CD14-positive monocyte (primary cell): Measurements from ENCODE around the gene ZNF83. TPM values are rescaled to one million over a fixed set of nuclear protein-coding genes. Genes with fewer than 3 reads are reported as not detected.

ENCODE experiments used
- DNase-seq, 3 donors: peaks; one replicate each; pipeline ENCODE4 v3.0.0-alpha.2; 2011 to 2022
- H2AFZ ChIP-seq: 2 replicates; pipeline ENCODE4 v1.6.0; 2012; ENCODE audit warnings: mild to moderate bottlenecking, low read depth, low read length, inconsistent platforms; ENCODE audit not compliant: insufficient read depth, poor library complexity, severe bottlenecking
- H3K27ac ChIP-seq, 2 donors: 1 replicate in 1 of 2; 2 replicates in 1 of 2; pipeline ENCODE4 v1.5.1; 2012 to 2013; ENCODE audit warnings: low read length in 2 of 2, control low read depth in 1 of 2, inconsistent platforms in 1 of 2, low read depth in 1 of 2, mild to moderate bottlenecking in 1 of 2
- H3K27me3 ChIP-seq, 2 donors: one replicate each; pipeline versions ENCODE4 v1.6.0 to v1.6.1; 2011 to 2013; ENCODE audit warnings: low read length in 2 of 2; ENCODE audit not compliant: control insufficient read depth in 2 of 2, insufficient read depth in 2 of 2
- H3K36me3 ChIP-seq, 2 donors: replicated peaks in 1 of 2; 1 replicate in 1 of 2; 2 replicates in 1 of 2; pipeline versions ENCODE4 v1.5.1 to v1.6.1; 2012 to 2013; ENCODE audit warnings: low read length in 2 of 2, control low read depth in 1 of 2, inconsistent platforms in 1 of 2, mild to moderate bottlenecking in 1 of 2; ENCODE audit not compliant: insufficient read depth in 2 of 2, control insufficient read depth in 1 of 2
- H3K4me1 ChIP-seq, 2 donors: 1 replicate in 1 of 2; 2 replicates in 1 of 2; pipeline versions ENCODE4 v1.5.1 to v1.6.1; 2012 to 2013; ENCODE audit warnings: low read length in 2 of 2, control low read depth in 1 of 2, inconsistent platforms in 1 of 2, mild to moderate bottlenecking in 1 of 2, moderate library complexity in 1 of 2; ENCODE audit not compliant: insufficient read depth in 2 of 2, control insufficient read depth in 1 of 2
- H3K4me2 ChIP-seq: replicated peaks from 2 replicates; pipeline ENCODE3; 2012; ENCODE audit warnings: low read length, moderate library complexity, mild to moderate bottlenecking; ENCODE audit not compliant: poor library complexity, severe bottlenecking; ENCODE audit errors: extremely low read depth
- H3K4me3 ChIP-seq, 3 experiments: fragments of 200-600 bp in 1 of 3; sonication (generic) in 1 of 3; replicated peaks in 1 of 3; 1 replicate in 2 of 3; 2 replicates in 1 of 3; pipeline ENCODE4 v1.5.1; 2011 to 2013; ENCODE audit warnings: low read length in 3 of 3, mild to moderate bottlenecking in 3 of 3, control low read depth in 2 of 3, low read depth in 2 of 3, inconsistent platforms in 1 of 3, moderate library complexity in 1 of 3
- H3K79me2 ChIP-seq: 2 replicates; pipeline ENCODE4 v1.6.0; 2012; ENCODE audit warnings: mild to moderate bottlenecking, control low read depth, inconsistent platforms, low read length, moderate library complexity; ENCODE audit not compliant: insufficient read depth
- H3K9ac ChIP-seq: 2 replicates; pipeline ENCODE4 v1.6.0; 2017; ENCODE audit warnings: low read length, mild to moderate bottlenecking; ENCODE audit not compliant: insufficient read depth, poor library complexity, severe bottlenecking
- H3K9me3 ChIP-seq, 2 donors: replicated peaks in 1 of 2; 1 replicate in 1 of 2; 2 replicates in 1 of 2; pipeline versions ENCODE4 v1.5.1 to v1.6.1; 2012 to 2013; ENCODE audit warnings: low read length in 2 of 2, control low read depth in 1 of 2; ENCODE audit not compliant: control insufficient read depth in 1 of 2, insufficient read depth in 1 of 2
- H4K20me1 ChIP-seq: 2 replicates; pipeline ENCODE4 v1.6.0; 2012; ENCODE audit warnings: mild to moderate bottlenecking, low read length, control low read depth, moderate library complexity; ENCODE audit not compliant: insufficient read depth
- H3K27ac Mint-ChIP-seq, 7 donors: one replicate each; pipeline ENCODE4 v1.8.0; 2020; ENCODE audit warnings: mild to moderate bottlenecking in 7 of 7, mixed read lengths in 7 of 7, moderate library complexity in 6 of 7, inconsistent platforms in 2 of 7
- H3K27me3 Mint-ChIP-seq, 3 donors: one replicate each; pipeline ENCODE4 v1.8.0; 2021 to 2022; ENCODE audit warnings: low read depth in 3 of 3, mild to moderate bottlenecking in 3 of 3, mixed read lengths in 3 of 3, moderate library complexity in 3 of 3, inconsistent platforms in 1 of 3
- H3K36me3 Mint-ChIP-seq, 2 donors: one replicate each; pipeline ENCODE4 v1.8.0; 2020; ENCODE audit warnings: mixed read lengths in 2 of 2, inconsistent platforms in 1 of 2, mild to moderate bottlenecking in 1 of 2
- H3K4me1 Mint-ChIP-seq: one replicate; pipeline ENCODE4 v1.8.0; 2020; ENCODE audit warnings: mild to moderate bottlenecking, mixed read lengths
- H3K4me3 Mint-ChIP-seq, 2 donors: one replicate each; pipeline ENCODE4 v1.8.0; 2020; ENCODE audit warnings: mild to moderate bottlenecking in 2 of 2, mixed read lengths in 2 of 2, moderate library complexity in 1 of 2
- H3K9me3 Mint-ChIP-seq, 7 donors: one replicate each; pipeline ENCODE4 v1.8.0; 2020 to 2022; ENCODE audit warnings: mixed read lengths in 7 of 7, mild to moderate bottlenecking in 6 of 7, moderate library complexity in 6 of 7, inconsistent platforms in 2 of 7
- whole genome bisulfite sequencing: methylation state at CpG from one replicate; pipeline ENCODE4 v1.1.5; 2013; ENCODE audit warnings: missing lambda C conversion rate; ENCODE audit not compliant: insufficient coverage; 5-methylcytosine and 5-hydroxymethylcytosine counted together
- intact Hi-C, 2 donors: fragments of 100-400 bp; cut with micrococcal nuclease; formaldehyde crosslinking; loops; one replicate each; pipeline versions ENCODE4 v1.15.0 to v1.15.1; 2023
- polyA plus RNA-seq, 3 donors: library from polyadenylated mRNA; depleted of rRNA in 1 of 3; unstranded in 2 of 3; stranded (reverse) in 1 of 3; fragments of 300-500 nt in 2 of 3; fragments of >200 nt in 1 of 3; fragmentation: Illumina TruSeq in 2 of 3; gene quantifications; 1 replicate in 2 of 3; 2 replicates in 1 of 3; pipeline ENCODE4 v1.2.3, GENCODE V29; 2012 to 2021
- TF ChIP-seq, protein P1 (sequence below): fragments of 200-600 bp; IDR thresholded peaks from one replicate; pipeline ENCODE4 v1.8.0; 2022; ENCODE audit warnings: antibody characterized with exemption, mild to moderate bottlenecking

ZNF83 gene
- polyA plus RNA-seq, 3 donors: 2.4 to 47.1 (median 7.2) TPM

DNA sequence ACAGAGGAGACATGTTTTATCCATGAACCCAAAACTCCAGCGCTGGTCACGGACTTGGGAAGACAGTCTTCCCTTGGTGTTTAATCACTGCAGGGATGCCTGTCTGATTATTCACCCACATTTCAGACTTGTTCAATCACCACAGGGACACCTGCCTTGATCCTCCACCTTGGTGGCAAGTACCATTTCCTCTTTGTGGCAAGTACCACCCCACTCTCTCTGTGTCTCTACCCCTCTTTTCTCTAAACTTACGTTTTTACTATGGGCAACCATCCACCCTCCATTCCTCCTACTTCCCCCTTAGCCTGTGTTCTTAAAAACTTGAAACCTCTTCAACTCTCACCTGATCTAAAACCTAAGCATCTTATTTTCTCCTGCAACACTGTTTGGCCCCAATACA, 16.8 kb downstream of the ZNF83 start:
- Histone ChIP-seq H3K27ac (no peak overlapping the region), H2AFZ (no peak overlapping the region), H4K20me1 (no peaks in the 10 kb centered on the region), H3K9ac (no peak overlapping the region), H3K4me1 (no peaks in the 10 kb centered on the region), H3K79me2 (no peaks in the 10 kb centered on the region), H3K4me3 (no peak overlapping the region), H3K4me2 (no peak overlapping the region), H3K36me3 (peaks cover 55 to 99% of the 10 kb centered on the region in 2 donors), H3K27me3 (no peaks in the 10 kb centered on the region), H3K9me3 (peaks cover 46 to 47% of the 10 kb centered on the region in 2 donors)
- TF ChIP-seq, protein P1, sequence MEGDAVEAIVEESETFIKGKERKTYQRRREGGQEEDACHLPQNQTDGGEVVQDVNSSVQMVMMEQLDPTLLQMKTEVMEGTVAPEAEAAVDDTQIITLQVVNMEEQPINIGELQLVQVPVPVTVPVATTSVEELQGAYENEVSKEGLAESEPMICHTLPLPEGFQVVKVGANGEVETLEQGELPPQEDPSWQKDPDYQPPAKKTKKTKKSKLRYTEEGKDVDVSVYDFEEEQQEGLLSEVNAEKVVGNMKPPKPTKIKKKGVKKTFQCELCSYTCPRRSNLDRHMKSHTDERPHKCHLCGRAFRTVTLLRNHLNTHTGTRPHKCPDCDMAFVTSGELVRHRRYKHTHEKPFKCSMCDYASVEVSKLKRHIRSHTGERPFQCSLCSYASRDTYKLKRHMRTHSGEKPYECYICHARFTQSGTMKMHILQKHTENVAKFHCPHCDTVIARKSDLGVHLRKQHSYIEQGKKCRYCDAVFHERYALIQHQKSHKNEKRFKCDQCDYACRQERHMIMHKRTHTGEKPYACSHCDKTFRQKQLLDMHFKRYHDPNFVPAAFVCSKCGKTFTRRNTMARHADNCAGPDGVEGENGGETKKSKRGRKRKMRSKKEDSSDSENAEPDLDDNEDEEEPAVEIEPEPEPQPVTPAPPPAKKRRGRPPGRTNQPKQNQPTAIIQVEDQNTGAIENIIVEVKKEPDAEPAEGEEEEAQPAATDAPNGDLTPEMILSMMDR: no peak
- Mint-ChIP-seq H3K27ac (peak overlapping the region in 2 of 7 donors; percentile 7 to 31), H3K4me1 (no peaks in the 10 kb centered on the region), H3K9me3 (peaks cover 32 to 63% (median 55%) of the 10 kb centered on the region in 7 donors), H3K27me3 (peaks cover 0 to 1% (median 0%) of the 10 kb centered on the region in 3 donors), H3K4me3 (no peak overlapping the region), H3K36me3 (peaks cover 40 to 51% of the 10 kb centered on the region in 2 donors)
- 87% methylated on average over 3 of the region's 3 CpGs for WGBS
- DNase-seq: no peak
- intact Hi-C loops: no loop called here

DNA sequence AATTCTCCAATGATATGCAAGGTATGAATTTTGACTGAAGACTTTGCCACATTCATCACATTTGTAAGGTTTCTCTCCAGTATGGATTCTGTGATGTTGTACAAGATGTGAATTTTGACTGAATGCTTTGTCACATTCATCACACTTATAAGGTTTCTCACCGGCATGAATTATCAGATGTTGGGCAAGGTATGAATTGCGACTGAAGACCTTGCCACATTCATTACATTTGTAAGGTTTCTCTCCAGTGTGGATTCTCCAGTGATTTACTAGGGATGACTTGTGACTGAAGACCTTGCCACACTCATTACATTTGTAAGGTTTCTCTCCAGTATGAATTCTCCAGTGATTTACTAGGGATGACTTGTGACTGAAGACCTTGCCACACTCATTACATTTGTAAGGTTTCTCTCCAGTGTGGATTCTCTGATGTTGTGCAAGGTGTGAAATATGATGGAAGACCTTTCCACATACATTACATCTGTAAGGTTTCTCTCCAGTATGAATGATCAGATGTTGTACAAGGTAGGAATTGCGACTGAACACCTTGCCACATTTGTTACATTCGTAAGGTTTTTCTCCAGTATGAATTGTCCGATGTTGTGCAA, 24.8 kb downstream of the ZNF83 start:
- TF ChIP-seq, protein P1: no peak
- Histone ChIP-seq H3K27ac (no peak overlapping the region), H3K79me2 (peaks cover 6% of the 10 kb centered on the region), H3K9me3 (peaks cover 71 to 100% of the 10 kb centered on the region in 2 donors), H3K4me1 (no peaks in the 10 kb centered on the region), H3K9ac (no peak overlapping the region), H3K4me3 (peak overlapping the region in 1 of 3 experiments; percentile 35), H4K20me1 (no peaks in the 10 kb centered on the region), H3K36me3 (peaks cover 48 to 89% of the 10 kb centered on the region in 2 donors), H3K27me3 (no peaks in the 10 kb centered on the region), H3K4me2 (no peak overlapping the region), H2AFZ (no peak overlapping the region)
- Mint-ChIP-seq H3K9me3 (peaks cover 53 to 97% (median 95%) of the 10 kb centered on the region in 7 donors), H3K27me3 (peaks cover 0 to 1% (median 0%) of the 10 kb centered on the region in 3 donors), H3K4me3 (no peak overlapping the region), H3K36me3 (peaks cover 56 to 80% of the 10 kb centered on the region in 2 donors), H3K27ac (no peak overlapping the region), H3K4me1 (no peaks in the 10 kb centered on the region)
- no peak for DNase-seq
- no CpG with 5 or more reads among the region's 5 CpGs for WGBS
- intact Hi-C loops: no loop called here
